KMS-11 (cell line): ENCODE data around the gene OR4D5.

ENCODE experiments used
- H2AFZ ChIP-seq: fragments of 200-600 bp; sonication (generic); 2 replicates; pipeline ENCODE4 v1.6.1; 2016; ENCODE audit warnings: antibody characterized with exemption, mixed run types, low read depth
- H3K27ac ChIP-seq: fragments of 200-600 bp; sonication (generic); 2 replicates; pipeline ENCODE4 v1.6.1; 2016; ENCODE audit warnings: mild to moderate bottlenecking, mixed run types
- H3K27me3 ChIP-seq: fragments of 200-600 bp; sonication (generic); 2 replicates; pipeline ENCODE4 v1.6.1; 2017; ENCODE audit warnings: mild to moderate bottlenecking, low read depth, mixed run types, moderate library complexity; ENCODE audit not compliant: insufficient read depth
- H3K36me3 ChIP-seq: fragments of 200-600 bp; sonication (generic); 2 replicates; pipeline ENCODE4 v1.6.1; 2017; ENCODE audit warnings: mild to moderate bottlenecking, mixed run types; ENCODE audit not compliant: insufficient read depth
- H3K4me1 ChIP-seq: fragments of 200-600 bp; sonication (generic); 2 replicates; pipeline ENCODE4 v1.6.1; 2016; ENCODE audit warnings: mild to moderate bottlenecking, low read depth, mixed run types; ENCODE audit not compliant: poor library complexity, severe bottlenecking
- H3K4me2 ChIP-seq: fragments of 200-600 bp; sonication (generic); 2 replicates; pipeline ENCODE4 v1.7.0; 2016; ENCODE audit warnings: mild to moderate bottlenecking, mixed run types
- H3K4me3 ChIP-seq: fragments of 200-600 bp; sonication (generic); IDR thresholded peaks from 2 replicates; pipeline ENCODE4 v1.6.1; 2017; ENCODE audit warnings: low read depth, low read length, mixed read lengths; ENCODE audit not compliant: insufficient read depth
- H3K79me2 ChIP-seq: fragments of 200-600 bp; sonication (generic); 2 replicates; pipeline ENCODE4 v1.6.1; 2016; ENCODE audit warnings: low read depth, mixed run types; ENCODE audit not compliant: insufficient read depth
- H3K9ac ChIP-seq: fragments of 200-600 bp; sonication (generic); 2 replicates; pipeline ENCODE4 v1.6.1; 2016; ENCODE audit warnings: mild to moderate bottlenecking, mixed run types
- H4K20me1 ChIP-seq: fragments of 200-600 bp; sonication (generic); 2 replicates; pipeline ENCODE4 v1.6.1; 2016; ENCODE audit warnings: mild to moderate bottlenecking, mixed run types; ENCODE audit not compliant: insufficient read depth
- TF ChIP-seq, protein P1 (sequence below): fragments of 200-600 bp; sonication (generic); conservative IDR thresholded peaks from 2 replicates; pipeline ENCODE4 v1.6.1; 2017; ENCODE audit warnings: low read depth, mild to moderate bottlenecking, antibody characterized with exemption, low read length, moderate library complexity, mixed read lengths

Gene OR4D5

DNA sequence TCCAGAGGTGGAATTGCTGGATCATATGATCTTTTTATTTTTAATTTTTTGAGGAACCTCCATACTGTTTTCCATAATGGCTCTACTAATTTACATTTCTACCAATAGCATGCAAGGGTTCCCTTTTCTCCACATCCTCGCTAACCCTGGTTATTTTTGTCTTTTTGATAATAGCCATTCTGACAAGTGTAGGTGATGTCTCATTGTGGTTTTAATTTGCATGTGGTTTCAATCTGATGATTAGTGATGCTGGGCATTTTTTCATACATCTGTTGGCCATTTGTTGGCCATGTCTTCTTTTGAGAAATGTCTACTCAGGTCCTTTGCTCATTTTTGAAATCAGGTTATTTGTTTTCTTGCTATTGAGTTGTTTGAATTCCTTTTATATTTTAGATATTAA is 15.4 kb upstream of the OR4D5 start:
- H4K20me1 ChIP-seq: no peaks in the 10 kb centered on the region
- no peak overlapping the region for H3K27ac ChIP-seq
- no peak overlapping the region for H2AFZ ChIP-seq
- H3K9ac ChIP-seq: no peak overlapping the region
- no peak overlapping the region for H3K4me2 ChIP-seq
- TF ChIP-seq, protein P1, sequence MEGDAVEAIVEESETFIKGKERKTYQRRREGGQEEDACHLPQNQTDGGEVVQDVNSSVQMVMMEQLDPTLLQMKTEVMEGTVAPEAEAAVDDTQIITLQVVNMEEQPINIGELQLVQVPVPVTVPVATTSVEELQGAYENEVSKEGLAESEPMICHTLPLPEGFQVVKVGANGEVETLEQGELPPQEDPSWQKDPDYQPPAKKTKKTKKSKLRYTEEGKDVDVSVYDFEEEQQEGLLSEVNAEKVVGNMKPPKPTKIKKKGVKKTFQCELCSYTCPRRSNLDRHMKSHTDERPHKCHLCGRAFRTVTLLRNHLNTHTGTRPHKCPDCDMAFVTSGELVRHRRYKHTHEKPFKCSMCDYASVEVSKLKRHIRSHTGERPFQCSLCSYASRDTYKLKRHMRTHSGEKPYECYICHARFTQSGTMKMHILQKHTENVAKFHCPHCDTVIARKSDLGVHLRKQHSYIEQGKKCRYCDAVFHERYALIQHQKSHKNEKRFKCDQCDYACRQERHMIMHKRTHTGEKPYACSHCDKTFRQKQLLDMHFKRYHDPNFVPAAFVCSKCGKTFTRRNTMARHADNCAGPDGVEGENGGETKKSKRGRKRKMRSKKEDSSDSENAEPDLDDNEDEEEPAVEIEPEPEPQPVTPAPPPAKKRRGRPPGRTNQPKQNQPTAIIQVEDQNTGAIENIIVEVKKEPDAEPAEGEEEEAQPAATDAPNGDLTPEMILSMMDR: no peak
- no peaks in the 10 kb centered on the region for H3K79me2 ChIP-seq
- H3K4me1 ChIP-seq: no peaks in the 10 kb centered on the region
- H3K36me3 ChIP-seq: no peaks in the 10 kb centered on the region
- no peak overlapping the region for H3K4me3 ChIP-seq
- no peaks in the 10 kb centered on the region for H3K27me3 ChIP-seq

DNA sequence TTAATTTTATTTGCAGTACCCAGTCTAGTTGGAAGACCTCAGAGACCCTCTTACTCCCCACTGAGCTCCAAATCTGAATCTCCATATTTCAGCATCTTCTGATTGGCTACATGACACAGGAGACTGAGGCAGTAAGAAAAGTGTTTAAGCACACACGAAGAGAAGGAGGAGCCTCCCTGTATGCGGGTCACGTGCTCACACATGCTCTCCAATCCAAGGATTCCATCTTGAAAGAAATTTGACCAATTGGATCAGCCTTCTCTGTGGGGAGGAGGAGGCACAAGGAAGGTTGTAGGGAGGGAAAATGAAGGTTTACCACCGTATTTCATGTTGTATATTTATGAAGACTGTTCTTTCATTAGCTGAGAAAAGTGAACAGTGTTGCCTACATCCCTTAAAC is 3.0 kb downstream of the OR4D5 start:
- Histone ChIP-seq H3K4me2 (no peak overlapping the region), H3K4me1 (no peaks in the 10 kb centered on the region), H3K27me3 (no peaks in the 10 kb centered on the region), H3K4me3 (no peak overlapping the region), H4K20me1 (no peaks in the 10 kb centered on the region), H2AFZ (no peak overlapping the region), H3K79me2 (no peaks in the 10 kb centered on the region), H3K9ac (no peak overlapping the region), H3K27ac (no peak overlapping the region), H3K36me3 (no peaks in the 10 kb centered on the region)
- TF ChIP-seq, protein P1: no peak

DNA sequence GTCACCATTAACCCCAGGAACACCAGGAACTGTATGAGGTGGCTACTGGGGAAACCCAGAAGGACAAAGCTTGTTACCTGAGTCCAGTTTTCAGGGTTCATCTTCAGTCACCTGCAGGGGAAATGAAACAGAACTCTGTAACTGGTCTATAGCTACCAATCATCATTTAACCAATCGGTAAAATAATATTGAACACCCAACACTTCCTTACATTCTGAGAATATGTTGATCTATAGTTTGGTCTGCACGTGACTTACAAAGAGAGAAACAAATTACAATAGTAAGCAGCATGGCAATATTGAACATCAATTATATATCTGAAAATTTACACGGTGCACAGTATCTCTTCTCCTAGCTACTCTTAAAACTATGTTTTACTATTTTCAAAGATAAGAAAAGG is 4.3 kb downstream of the OR4D5 start, which contains the start of gene OR6T1:
OR6T1 (minus strand) TSS at position 101 of the 400 bp plus-strand sequence; CDS start at position 101, 0 bp downstream.
- Histone ChIP-seq H3K4me2 (no peak within 1 kb of the TSS), H2AFZ (no peak within 1 kb of the TSS), H3K27me3 (no peaks in the 10 kb centered on the region), H3K4me1 (no peaks in the 10 kb centered on the region), H3K36me3 (no peaks in the 10 kb centered on the region), H3K27ac (no peak within 1 kb of the TSS), H3K9ac (no peak within 1 kb of the TSS), H3K79me2 (no peaks in the 10 kb centered on the region), H4K20me1 (no peaks in the 10 kb centered on the region), H3K4me3 (no peak within 1 kb of the TSS)
- TF ChIP-seq, protein P1: no peak

DNA sequence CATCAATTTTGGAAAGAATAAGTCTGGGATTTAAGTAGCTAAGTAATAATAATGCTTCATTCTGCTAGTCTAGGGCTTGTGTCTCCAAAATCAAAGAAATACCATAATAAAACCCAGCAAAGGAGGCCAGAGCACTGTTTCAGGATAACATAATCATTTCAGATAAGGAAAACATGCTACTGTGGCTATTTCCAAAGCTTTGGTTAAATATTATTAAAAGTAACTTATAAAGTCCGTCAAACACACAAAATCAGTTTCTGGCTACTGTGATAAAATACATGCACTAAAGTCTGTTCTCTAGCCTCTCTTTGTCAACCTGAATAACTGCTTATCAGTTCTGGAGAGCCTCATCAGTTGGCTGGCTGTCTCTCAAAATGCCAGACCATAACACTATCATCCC is 5.7 kb downstream of the OR4D5 start:
- Histone ChIP-seq H3K4me1 (no peaks in the 10 kb centered on the region), H3K9ac (no peak overlapping the region), H3K4me3 (no peak overlapping the region), H4K20me1 (no peaks in the 10 kb centered on the region), H2AFZ (no peak overlapping the region), H3K36me3 (no peaks in the 10 kb centered on the region), H3K27ac (no peak overlapping the region), H3K79me2 (no peaks in the 10 kb centered on the region), H3K27me3 (no peaks in the 10 kb centered on the region), H3K4me2 (no peak overlapping the region)
- TF ChIP-seq, protein P1: no peak
